K562 (cell line): ENCODE measurements around the gene ZBTB33. TPM values are rescaled to one million over a fixed set of nuclear protein-coding genes. Genes with fewer than 3 reads are reported as not detected.

Source experiments
- CCAR2 ChIP-seq: fragments of 200-400 bp; formaldehyde crosslinking; IDR thresholded peaks from 2 replicates; pipeline ENCODE4 v1.6.1; 2017; ENCODE audit warnings: mild to moderate bottlenecking, low read depth, low read length
- CHD4 ChIP-seq: fragments of 200-600 bp; sonication (generic); IDR thresholded peaks from 3 replicates; pipeline ENCODE4 v1.6.1; 2012; ENCODE audit warnings: low read depth, mild to moderate bottlenecking, mixed read lengths, low read length, inconsistent platforms; ENCODE audit not compliant: insufficient read depth, insufficient replicate concordance, poor library complexity, severe bottlenecking
- IFI16 ChIP-seq: fragments of 250-450 bp; sonication (Bioruptor Pico); IDR thresholded peaks from 2 replicates; pipeline ENCODE4 v2.1.2; 2022; ENCODE audit warnings: mild to moderate bottlenecking, inconsistent platforms
- LCOR ChIP-seq: sonication (generic); formaldehyde crosslinking; IDR thresholded peaks from 2 replicates; pipeline ENCODE4 v1.8.0; 2022; ENCODE audit warnings: mild to moderate bottlenecking, missing genetic modification reagents
- MCM3 ChIP-seq: fragments of 450-650 bp; IDR thresholded peaks from 2 replicates; pipeline ENCODE4 v1.6.1; 2016
- MCM5 ChIP-seq: fragments of 450-650 bp; IDR thresholded peaks from 2 replicates; pipeline ENCODE4 v1.6.1; 2016; ENCODE audit warnings: low read depth
- NCOA2 ChIP-seq, 2 experiments: fragments of 450-650 bp; IDR thresholded peaks; 2 replicates each; pipeline ENCODE4 v1.6.1; 2018; ENCODE audit warnings: mild to moderate bottlenecking in 2 of 2, moderate library complexity in 1 of 2; ENCODE audit not compliant: partially characterized antibody in 2 of 2
- NCOR1 ChIP-seq: fragments of 450-650 bp; IDR thresholded peaks from 2 replicates; pipeline ENCODE4 v1.6.1; 2016; ENCODE audit warnings: mild to moderate bottlenecking, moderate library complexity
- NELFE ChIP-seq: IDR thresholded peaks from 2 replicates; pipeline ENCODE4 v1.6.1; 2011; ENCODE audit warnings: mild to moderate bottlenecking; ENCODE audit not compliant: insufficient read depth, insufficient read length
- PTBP1 ChIP-seq: fragments of 200-400 bp; formaldehyde crosslinking; IDR thresholded peaks from 2 replicates; pipeline ENCODE4 v1.6.1; 2017; ENCODE audit warnings: low read depth, low read length
- RBM14 ChIP-seq: fragments of 200-400 bp; formaldehyde crosslinking; IDR thresholded peaks from 2 replicates; pipeline ENCODE4 v1.6.1; 2018; ENCODE audit warnings: low read depth, mild to moderate bottlenecking, low read length, moderate library complexity, borderline replicate concordance; ENCODE audit not compliant: insufficient read depth
- TCF7 ChIP-seq: sonication (generic); IDR thresholded peaks from 2 replicates; pipeline ENCODE4 v1.6.1; 2016; ENCODE audit warnings: antibody characterized with exemption, borderline replicate concordance
- THRAP3 ChIP-seq: fragments of 450-650 bp; IDR thresholded peaks from 2 replicates; pipeline ENCODE4 v1.6.1; 2016; ENCODE audit warnings: mild to moderate bottlenecking, inconsistent platforms, borderline replicate concordance
- ZEB2 ChIP-seq: fragments of 450-650 bp; IDR thresholded peaks from 2 replicates; pipeline ENCODE4 v1.6.1; 2016
- ZFPM2 ChIP-seq: fragments of 250-450 bp; sonication (Bioruptor Pico); IDR thresholded peaks from 2 replicates; pipeline ENCODE4 v1.5.1; 2022; ENCODE audit warnings: mild to moderate bottlenecking
- ZNF384 ChIP-seq: IDR thresholded peaks from 2 replicates; pipeline ENCODE4 v1.6.1; 2012; ENCODE audit warnings: low read depth, low read length, improper control_type of control experiment
- ZNF589 ChIP-seq: fragments of 200-800 bp; sonication (Bioruptor generic); IDR thresholded peaks from 2 replicates; pipeline ENCODE4 v1.6.1; 2016; ENCODE audit warnings: low read depth, missing genetic modification characterization, missing compliant biosample characterization
- polyA plus RNA-seq, 8 experiments: library from polyadenylated mRNA; depleted of rRNA in 4 of 8; stranded (reverse) in 5 of 8; unstranded in 3 of 8; fragments of >200 nt; fragmentation: Nextera tagmentation in 2 of 8; fragmentation: Illumina TruSeq in 1 of 8; extraction: Ambion mirVana in 2 of 8; extraction: Trizol in 1 of 8; gene quantifications; 2 replicates each; pipeline versions ENCODE4 v1.2.1 to v1.2.3, GENCODE V29; 2011 to 2014; ENCODE audit warnings: inconsistent platforms in 1 of 8, missing spikeins in 1 of 8
- total RNA-seq, 7 experiments: library from RNA; depleted of rRNA in 6 of 7; stranded (reverse); fragments of >200 nt in 6 of 7; fragmentation: Illumina TruSeq in 2 of 7; extraction: Trizol in 2 of 7; gene quantifications; 2 replicates each; pipeline versions ENCODE4 v1.2.1 to v1.2.3, GENCODE V29; 2011 to 2021; ENCODE audit warnings: low replicate concordance in 1 of 7
- TF ChIP-seq, protein P1 (sequence below): sonication (generic); formaldehyde crosslinking; IDR thresholded peaks from 2 replicates; pipeline ENCODE4 v1.8.0; 2022; ENCODE audit warnings: mild to moderate bottlenecking, missing genetic modification reagents
- TF ChIP-seq, protein P2 (sequence below), 2 experiments: fragments of 450-650 bp in 1 of 2; sonication (generic) in 1 of 2; formaldehyde crosslinking; conservative IDR thresholded peaks; 2 replicates each; pipeline versions ENCODE4 v1.4.0 to v1.8.1; 2020 to 2022; ENCODE audit warnings: mild to moderate bottlenecking in 1 of 2, missing genetic modification reagents in 1 of 2
- TF ChIP-seq, protein P3 (sequence below): fragments of 250-450 bp; sonication (Bioruptor Pico); IDR thresholded peaks from 2 replicates; pipeline ENCODE4 v1.4.0; 2020; ENCODE audit warnings: mild to moderate bottlenecking
- TF ChIP-seq, protein P4 (sequence below): IDR thresholded peaks from 2 replicates; pipeline ENCODE4 v1.6.1; 2012; ENCODE audit warnings: low read depth, low read length, improper control_type of control experiment, borderline replicate concordance
- TF ChIP-seq, protein P5 (sequence below): fragments of 250-450 bp; sonication (Bioruptor Pico); IDR thresholded peaks from 2 replicates; pipeline ENCODE4 v1.9.0; 2021; ENCODE audit warnings: mild to moderate bottlenecking
- TF ChIP-seq, protein P6 (sequence below): fragments of 450-650 bp; IDR thresholded peaks from 2 replicates; pipeline ENCODE4 v1.6.1; 2016; ENCODE audit warnings: missing biosample characterization, missing genetic modification characterization

Gene ZBTB33
- total and polyA plus RNA-seq, 9 of the 15 experiments (the other 6 are each of a cell fraction or from before 2014, with no cell fraction given), result 5.6 to 29.8 (median 15.6) TPM

DNA sequence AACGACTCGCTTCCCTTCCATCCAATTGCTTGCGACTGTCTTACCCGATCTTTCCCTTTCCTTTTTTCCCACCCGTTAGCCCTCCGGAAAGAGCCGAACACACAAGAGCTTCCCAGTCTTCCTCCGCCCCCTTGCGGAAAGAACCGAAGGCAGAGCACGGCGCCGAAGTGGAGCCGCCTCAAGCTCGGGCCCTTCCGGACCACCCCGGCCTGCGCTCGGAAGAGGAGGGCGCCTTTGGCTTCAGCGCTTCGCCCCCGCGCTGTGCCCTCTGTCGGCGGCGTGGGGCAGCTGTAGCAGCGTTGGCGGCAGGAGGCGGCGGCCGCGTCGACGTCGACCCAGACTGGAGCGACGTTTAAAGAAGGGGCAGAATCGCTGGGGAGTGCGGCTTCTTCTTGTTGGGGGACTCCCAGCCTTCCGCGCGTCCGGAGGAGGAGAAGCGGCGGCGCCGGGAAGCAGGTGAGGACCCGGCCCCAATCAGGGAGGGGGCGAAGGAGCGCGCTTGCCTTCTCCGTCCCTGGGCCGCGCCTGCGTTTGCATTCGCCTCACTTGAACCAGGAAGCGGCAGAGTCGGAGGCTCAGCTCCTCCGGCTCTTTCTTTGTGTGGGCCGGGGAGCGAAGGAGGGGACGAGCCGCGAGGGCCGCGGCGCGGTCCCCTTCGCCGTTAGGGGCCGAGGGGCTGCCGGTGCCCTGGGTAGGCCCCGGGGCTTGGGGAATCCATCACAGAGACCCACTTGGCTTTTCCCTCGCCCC, at the start of gene ZBTB33 (continued):
- TF ChIP-seq, protein P1, sequence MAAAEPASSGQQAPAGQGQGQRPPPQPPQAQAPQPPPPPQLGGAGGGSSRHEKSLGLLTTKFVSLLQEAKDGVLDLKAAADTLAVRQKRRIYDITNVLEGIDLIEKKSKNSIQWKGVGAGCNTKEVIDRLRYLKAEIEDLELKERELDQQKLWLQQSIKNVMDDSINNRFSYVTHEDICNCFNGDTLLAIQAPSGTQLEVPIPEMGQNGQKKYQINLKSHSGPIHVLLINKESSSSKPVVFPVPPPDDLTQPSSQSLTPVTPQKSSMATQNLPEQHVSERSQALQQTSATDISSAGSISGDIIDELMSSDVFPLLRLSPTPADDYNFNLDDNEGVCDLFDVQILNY, result peak; percentile 41; the same call in 1 of the 2 replicates
- TF ChIP-seq PTBP1 (no peak), IFI16 (CRISPR knock-in tag) (no peak), NCOR1 (peak; percentile 23; the same call in 1 of the 2 replicates), MCM3 (no peak), NCOA2 (IDR thresholded peaks at IDR 0.05; ENCODE audit: partially characterized antibody in 2 of 2) (no peak), ZFPM2 (CRISPR knock-in tag) (no peak), LCOR (CRISPR knock-in tag) (peak; percentile 91), TCF7 (no peak), MCM5 (no peak), CHD4 (no peak), ZNF589 (CRISPR knock-in tag) (no peak), THRAP3 (no peak), CCAR2 (no peak), RBM14 (no peak), NELFE (no peak), ZNF384 (no peak), ZEB2 (no peak)
- TF ChIP-seq, protein P2, sequence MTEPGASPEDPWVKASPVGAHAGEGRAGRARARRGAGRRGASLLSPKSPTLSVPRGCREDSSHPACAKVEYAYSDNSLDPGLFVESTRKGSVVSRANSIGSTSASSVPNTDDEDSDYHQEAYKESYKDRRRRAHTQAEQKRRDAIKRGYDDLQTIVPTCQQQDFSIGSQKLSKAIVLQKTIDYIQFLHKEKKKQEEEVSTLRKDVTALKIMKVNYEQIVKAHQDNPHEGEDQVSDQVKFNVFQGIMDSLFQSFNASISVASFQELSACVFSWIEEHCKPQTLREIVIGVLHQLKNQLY (CRISPR knock-in tag; conservative IDR thresholded peaks at IDR 0.05), result peak in 1 of 2 experiments; percentile 70; a peak in 1 of 4 replicates
- TF ChIP-seq, protein P3, sequence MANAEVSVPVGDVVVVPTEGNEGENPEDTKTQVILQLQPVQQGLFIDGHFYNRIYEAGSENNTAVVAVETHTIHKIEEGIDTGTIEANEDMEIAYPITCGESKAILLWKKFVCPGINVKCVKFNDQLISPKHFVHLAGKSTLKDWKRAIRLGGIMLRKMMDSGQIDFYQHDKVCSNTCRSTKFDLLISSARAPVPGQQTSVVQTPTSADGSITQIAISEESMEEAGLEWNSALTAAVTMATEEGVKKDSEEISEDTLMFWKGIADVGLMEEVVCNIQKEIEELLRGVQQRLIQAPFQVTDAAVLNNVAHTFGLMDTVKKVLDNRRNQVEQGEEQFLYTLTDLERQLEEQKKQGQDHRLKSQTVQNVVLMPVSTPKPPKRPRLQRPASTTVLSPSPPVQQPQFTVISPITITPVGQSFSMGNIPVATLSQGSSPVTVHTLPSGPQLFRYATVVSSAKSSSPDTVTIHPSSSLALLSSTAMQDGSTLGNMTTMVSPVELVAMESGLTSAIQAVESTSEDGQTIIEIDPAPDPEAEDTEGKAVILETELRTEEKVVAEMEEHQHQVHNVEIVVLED (CRISPR knock-in tag), result peak; percentile 95
- TF ChIP-seq, protein P4, sequence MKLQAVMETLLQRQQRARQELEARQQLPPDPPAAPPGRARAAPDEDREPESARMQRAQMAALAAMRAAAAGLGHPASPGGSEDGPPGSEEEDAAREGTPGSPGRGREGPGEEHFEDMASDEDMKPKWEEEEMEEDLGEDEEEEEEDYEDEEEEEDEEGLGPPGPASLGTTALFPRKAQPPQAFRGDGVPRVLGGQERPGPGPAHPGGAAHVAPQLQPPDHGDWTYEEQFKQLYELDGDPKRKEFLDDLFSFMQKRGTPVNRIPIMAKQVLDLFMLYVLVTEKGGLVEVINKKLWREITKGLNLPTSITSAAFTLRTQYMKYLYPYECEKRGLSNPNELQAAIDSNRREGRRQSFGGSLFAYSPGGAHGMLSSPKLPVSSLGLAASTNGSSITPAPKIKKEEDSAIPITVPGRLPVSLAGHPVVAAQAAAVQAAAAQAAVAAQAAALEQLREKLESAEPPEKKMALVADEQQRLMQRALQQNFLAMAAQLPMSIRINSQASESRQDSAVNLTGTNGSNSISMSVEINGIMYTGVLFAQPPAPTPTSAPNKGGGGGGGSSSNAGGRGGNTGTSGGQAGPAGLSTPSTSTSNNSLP, result no peak
- TF ChIP-seq, protein P5, sequence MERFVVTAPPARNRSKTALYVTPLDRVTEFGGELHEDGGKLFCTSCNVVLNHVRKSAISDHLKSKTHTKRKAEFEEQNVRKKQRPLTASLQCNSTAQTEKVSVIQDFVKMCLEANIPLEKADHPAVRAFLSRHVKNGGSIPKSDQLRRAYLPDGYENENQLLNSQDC (CRISPR knock-in tag), result no peak
- TF ChIP-seq, protein P6, sequence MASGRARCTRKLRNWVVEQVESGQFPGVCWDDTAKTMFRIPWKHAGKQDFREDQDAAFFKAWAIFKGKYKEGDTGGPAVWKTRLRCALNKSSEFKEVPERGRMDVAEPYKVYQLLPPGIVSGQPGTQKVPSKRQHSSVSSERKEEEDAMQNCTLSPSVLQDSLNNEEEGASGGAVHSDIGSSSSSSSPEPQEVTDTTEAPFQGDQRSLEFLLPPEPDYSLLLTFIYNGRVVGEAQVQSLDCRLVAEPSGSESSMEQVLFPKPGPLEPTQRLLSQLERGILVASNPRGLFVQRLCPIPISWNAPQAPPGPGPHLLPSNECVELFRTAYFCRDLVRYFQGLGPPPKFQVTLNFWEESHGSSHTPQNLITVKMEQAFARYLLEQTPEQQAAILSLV (tag), result no peak
